ENCODE results near the gene SRGAP2C.
"Not testable (repeated sequence)": the region's sequence is repeated elsewhere in the genome, so short reads cannot be mapped to it uniquely, and the experiment has no call there.

The SRGAP2C gene

GRCh38 chr1:121186191-121186590 is 1.4 kb downstream of the SRGAP2C start:
- DNase-seq (ENCODE audit: low spot score) = not testable (repeated sequence)

GRCh38 chr1:121187914-121188313 is 3.1 kb downstream of the SRGAP2C start:
- DNase-seq (ENCODE audit: low spot score) = not testable (repeated sequence)

- not testable (repeated sequence) for DNase-seq (ENCODE audit: low spot score)
Observed at GRCh38 chr1:121192512-121192911, 7.7 kb downstream of the SRGAP2C start.

DNA sequence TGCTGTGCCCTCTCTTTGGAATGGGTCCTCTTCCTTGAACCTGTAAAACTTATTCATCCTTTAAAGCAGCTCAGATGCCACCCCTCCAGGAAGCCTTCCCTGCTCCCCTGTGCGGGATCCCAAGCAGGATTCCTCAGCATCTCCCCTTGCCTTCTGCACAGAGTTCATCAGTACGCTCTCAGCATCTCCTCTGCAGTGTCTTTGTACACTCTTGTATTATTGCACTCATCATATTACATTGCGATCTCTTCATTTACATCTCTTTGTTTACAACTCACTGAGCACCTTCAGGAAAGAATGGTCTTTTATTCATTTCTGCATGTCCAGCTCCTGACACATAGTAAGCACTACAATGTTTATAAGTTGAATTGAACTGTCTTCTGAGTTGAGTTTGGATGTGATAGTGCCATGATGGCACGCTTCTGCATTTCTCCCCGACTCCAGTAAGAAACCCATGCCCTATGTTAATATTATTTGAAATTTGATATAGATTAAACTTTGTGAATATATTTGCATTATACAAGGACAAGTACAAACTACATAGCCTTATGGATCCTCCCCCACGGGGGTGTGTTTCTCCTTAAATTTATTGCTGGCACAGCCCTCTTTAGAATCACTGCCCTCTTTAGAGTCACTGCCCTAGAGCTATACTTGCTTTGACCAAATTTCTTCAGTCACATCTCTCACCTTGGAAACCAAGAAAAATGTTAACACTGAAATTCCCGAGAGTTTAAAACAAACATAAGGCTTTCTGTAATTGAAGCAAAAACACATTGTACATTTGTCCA is 12.5 kb downstream of the SRGAP2C start:
- DNase-seq (ENCODE audit: low spot score) = not testable (repeated sequence)

DNA sequence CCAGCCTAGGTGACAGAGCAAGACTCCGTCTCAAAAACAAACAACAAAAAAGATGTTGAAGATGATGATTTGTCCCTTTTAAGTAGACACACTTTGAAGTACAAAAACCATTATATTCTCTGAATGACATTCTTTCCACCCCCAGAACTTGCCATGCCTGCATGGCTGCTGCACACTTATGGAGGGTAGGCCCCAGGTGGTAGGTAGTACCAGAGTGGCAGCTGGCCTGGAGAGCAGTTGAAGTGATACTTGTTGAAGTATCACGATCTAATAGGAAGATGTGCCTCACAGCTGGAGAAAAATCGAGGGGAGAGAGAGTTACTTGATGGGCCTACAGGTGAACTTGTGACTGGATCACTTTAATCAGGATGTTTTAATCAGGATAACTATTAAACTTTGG is 15.0 kb downstream of the SRGAP2C start:
- not testable (repeated sequence) for DNase-seq (ENCODE audit: low spot score)

GRCh38 chr1:121200232-121200631 is 15.5 kb downstream of the SRGAP2C start:
- DNase-seq (ENCODE audit: low spot score) = not testable (repeated sequence)

DNA sequence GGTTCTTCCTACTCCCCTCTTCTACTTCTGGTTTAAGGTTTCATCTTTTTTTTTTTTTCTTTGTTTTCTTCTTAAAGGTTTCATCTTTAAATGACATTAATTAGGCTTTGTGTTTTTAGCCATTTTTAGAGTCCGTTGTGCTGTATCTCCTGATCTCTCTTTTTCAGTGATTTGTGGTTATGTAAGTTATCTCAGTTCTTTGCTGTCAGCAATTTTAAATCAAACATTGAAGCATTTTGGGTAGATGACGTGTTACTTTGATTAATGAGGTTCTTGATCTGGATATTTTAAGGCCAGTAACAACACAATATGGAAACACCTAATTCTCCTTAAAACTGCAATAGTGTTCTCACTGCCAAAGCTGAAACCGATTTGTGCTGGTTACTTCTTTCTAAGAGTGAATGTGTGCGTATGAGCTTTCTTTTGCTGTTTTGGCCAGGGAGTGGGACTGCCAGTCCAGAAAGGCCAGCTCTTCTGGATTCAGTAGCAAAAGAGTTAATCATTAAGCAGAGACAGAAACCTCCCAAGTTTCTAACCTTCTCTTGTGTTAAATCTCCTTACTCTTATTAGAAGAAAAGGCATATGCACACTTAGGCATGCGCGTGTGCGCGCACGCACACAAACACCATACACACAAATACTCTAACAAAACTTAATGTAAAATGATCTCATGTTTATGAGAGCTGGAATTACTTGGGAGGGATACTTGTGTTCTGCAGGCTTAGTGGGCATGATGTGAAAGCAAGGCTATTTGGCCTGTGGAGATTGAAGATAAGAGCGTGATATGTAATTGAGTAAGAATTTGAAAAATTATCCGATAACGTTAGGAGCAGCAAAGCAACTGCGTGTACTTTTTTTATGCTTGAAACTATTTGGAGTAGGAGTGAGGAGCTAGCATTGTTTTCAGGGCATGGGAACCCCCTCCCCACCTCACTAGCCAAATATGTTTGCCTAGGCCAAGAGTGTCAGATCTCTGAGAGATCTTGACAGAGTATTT is 16.5 kb downstream of the SRGAP2C start:
- not testable (repeated sequence) for DNase-seq (ENCODE audit: low spot score)

DNA sequence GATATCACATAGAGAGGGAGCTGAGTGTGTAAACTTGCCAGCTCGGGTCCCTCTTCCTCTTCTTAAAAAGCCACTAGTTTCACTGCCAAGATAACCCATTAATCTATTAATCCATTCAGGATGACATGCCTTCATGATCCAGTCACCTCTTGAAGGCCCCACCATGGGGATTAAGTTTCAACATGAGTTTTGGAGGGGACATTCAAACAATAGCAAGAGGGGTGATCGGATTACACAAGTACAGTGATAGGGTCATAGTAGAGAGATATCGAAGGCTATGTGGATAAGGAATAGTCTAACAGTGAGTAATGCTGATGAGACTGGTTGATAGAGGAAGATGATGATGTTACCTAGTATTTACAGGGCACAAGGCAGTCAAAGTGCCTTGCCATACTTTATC is 18.2 kb downstream of the SRGAP2C start:
- DNase-seq (ENCODE audit: low spot score) = not testable (repeated sequence)

DNA sequence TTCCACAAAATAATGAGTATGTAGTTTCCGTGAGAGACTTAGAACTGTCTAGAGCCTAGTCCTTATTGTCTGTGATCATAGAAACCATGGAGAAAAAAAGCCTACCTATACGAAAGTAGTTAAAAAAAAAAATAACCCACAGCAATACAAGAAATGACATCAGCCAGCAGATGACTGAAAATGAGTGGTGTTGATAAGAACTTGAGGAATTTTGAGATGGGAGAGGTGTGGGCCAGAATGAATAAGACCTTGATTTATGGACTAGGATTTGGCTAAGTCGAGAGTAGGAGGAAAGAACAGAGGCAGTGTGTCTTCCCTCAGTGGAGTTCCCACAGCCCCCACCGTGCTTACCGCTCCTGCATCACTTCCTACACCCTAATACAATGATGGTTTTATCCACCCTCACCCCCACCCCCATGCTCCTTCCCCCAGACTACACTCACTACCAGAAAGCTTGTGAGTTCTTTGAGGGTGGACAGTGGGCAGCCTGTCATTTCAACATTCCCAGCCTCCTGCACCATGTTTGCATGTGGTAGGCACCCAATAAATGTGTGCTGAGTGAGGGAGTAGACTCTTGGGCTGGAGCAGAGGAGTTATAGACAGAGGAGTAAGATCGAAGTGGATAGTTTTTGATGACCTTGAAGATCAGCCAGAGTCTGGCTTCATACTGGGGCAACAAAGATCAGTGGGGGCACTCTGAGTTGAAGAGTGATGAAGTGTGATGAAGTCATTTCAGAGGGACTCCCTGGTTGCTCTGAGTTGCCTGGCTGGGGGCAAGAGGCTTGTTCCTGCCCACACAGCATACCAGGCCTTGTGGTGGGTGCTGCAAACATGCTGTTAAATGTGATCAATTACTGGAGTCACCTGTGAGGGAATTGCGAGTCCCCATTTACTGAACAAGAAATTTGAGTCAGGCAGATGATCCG is 21.3 kb downstream of the SRGAP2C start:
- DNase-seq (ENCODE audit: low spot score) = not testable (repeated sequence)

GRCh38 chr1:121207328-121207727 is 22.6 kb downstream of the SRGAP2C start:
- not testable (repeated sequence) for DNase-seq (ENCODE audit: low spot score)

- not testable (repeated sequence) for DNase-seq (ENCODE audit: low spot score)
Observed at GRCh38 chr1:121208375-121208774, 23.6 kb downstream of the SRGAP2C start.

DNA sequence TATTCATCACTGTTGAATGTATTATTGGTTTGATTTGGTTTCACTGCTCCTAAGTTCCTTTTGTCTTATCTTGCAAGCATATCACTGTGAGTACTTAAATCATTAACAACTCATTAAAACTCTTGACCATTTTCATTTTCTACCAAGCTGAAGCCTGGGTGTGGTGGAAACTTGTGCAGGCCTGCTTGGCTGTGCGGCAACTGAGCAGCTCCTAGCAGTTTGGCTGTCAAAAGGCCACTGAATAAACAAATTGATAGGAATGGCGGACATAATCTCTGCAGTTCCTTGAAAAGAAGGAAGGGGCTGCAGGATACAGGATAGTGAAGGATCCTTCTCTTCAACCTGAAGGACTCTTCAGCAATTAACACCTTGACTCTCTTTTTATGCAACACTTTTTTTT is 26.0 kb downstream of the SRGAP2C start:
- DNase-seq (ENCODE audit: low spot score) = not testable (repeated sequence)

DNA sequence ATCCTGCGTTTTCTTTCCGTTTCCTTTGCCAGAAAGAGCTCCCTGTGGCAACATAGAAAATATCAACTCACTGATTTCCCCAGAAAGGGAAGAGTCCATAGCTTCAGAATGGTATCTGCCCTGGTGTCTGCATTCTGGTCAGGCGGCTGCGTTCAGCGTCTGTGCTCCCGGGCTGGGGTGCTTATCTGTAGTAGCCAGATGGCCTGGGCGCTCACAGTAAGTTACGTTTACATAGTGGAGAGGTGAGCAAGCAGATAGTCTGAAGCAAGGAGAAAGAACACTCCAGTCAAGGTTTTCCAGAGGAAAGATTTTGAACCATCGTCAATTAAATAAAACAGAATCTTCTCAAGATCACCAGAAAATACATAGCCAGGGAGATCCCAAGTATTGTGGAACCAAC is 28.7 kb downstream of the SRGAP2C start:
- DNase-seq (ENCODE audit: low spot score) = not testable (repeated sequence)

DNA sequence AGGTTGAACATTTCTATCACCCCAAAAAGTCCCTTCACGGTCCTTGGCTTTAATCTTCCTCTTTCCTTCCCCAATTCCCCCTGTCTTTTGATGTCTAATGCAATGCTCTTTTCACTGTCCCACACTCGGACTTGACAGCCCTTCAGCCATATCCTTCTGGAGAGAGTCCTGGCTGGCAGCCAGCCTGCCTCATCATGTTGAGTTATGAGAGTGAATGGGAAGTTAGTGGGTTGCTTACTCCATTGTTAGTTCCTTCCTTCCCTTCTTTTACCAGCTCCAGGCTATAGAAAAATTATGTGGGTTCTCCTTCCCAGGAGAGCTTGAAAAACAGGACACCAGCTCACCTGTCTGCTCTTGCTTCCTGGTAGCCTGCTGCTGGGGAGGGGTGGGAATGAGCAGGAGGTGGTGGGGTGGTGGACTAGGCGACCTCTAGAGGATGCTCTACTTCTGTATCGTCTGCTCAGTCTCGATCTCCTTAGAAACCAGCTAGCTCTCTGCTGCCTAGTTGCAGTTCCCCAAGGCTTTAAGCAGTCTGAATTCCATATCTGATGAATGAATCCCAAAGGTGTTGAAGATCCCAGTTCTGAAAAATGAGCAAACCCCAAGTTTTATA is 29.9 kb downstream of the SRGAP2C start:
- DNase-seq (ENCODE audit: low spot score) = not testable (repeated sequence)

GRCh38 chr1:121215699-121216417 is 31.1 kb downstream of the SRGAP2C start:
- not testable (repeated sequence) for DNase-seq (ENCODE audit: low spot score)

DNA sequence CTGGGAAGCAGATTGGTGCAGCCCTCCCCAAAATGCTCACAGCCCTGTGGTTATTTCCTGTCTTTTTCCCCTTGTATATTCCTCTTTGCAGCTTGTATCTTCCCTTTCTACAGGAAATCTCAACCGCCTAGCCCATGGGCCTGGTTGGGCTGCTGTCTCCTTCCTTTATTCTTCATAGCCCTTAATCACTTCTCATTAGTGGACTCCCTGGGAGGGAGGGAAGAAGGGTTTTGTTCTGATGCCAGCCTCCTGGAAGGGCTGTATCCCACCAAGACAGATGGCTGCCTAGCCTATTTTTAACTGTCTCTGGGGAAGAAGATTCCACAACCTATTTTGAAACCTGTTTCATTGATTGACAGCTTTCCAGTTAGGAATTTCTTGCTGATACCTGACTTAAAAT is 31.9 kb downstream of the SRGAP2C start:
- DNase-seq (ENCODE audit: low spot score) = not testable (repeated sequence)

GRCh38 chr1:121221770-121222169 is 37.0 kb downstream of the SRGAP2C start:
- not testable (repeated sequence) for DNase-seq (ENCODE audit: low spot score)

DNA sequence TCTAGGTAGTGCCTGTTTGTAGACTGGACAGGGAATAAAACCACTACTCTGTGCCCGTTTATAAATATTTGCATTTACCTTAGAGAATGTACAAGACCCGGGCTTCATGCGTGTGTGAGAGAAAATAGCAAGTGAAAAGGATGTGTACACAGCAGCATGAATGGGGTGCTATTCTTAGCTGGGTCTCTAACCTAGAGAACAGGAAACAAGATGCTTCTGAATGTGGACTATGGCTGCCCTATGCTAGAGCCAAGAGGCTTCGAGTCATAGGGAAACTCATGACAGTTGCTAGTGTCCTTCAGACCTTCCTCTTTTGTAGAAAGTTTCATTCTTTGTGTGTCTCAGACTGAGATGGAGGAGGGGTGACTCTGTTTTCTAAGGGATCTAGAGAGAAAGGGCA is 39.9 kb downstream of the SRGAP2C start:
- DNase-seq (ENCODE audit: low spot score) = not testable (repeated sequence)

- not testable (repeated sequence) for DNase-seq (ENCODE audit: low spot score)
Observed at GRCh38 chr1:121226295-121226904, 41.6 kb downstream of the SRGAP2C start.

DNA sequence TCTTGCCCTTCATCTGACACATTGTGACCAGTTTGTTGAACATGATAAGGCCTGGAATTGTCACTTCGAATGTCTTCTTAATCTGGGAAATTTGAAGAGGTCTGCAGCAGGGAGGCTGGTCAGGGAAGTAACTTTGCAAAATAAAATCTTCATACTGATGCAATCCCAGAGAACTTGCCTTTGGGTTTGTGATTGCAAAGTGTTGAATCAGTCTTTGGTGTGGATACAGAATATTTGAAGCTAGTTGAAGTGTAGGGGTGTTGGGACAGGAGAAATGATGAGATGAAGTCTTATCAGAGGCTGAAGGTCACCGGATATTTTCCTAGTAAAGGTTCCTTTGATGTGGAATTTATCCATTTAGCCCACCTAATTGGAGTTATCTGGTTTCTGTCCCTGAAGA is 42.1 kb downstream of the SRGAP2C start:
- not testable (repeated sequence) for DNase-seq (ENCODE audit: low spot score)

All from CD4-positive, alpha-beta T cell treated with Interleukin-6 at 100 ng/mL for 8 hours (primary cell).